Uterus (tissue), 4 donors: Measurements from ENCODE around the gene OTULINL. TPM values are rescaled to one million over a fixed set of nuclear protein-coding genes. Genes with fewer than 3 reads are reported as not detected.

ENCODE experiments used
- DNase-seq, 2 donors: peaks; one replicate each; pipeline ENCODE4 v3.0.0-alpha.2; 2019 to 2020
- H3K27ac ChIP-seq, 2 donors: fragments of 200-600 bp; sonication (generic); 1 replicate in 1 of 2; 2 replicates in 1 of 2; pipeline ENCODE4 v1.5.1; 2016 to 2018
- H3K27me3 ChIP-seq, 2 donors: fragments of 200-600 bp; sonication (generic); one replicate each; pipeline ENCODE4 v1.5.1; 2018 to 2019; ENCODE audit warnings: control low read depth in 1 of 2
- H3K36me3 ChIP-seq, 2 donors: fragments of 200-600 bp; sonication (generic); one replicate each; pipeline ENCODE4 v1.5.1; 2019; ENCODE audit warnings: control low read depth in 1 of 2
- H3K4me1 ChIP-seq, 2 donors: fragments of 200-600 bp; sonication (generic); one replicate each; pipeline ENCODE4 v1.5.1; 2018 to 2019; ENCODE audit warnings: control low read depth in 1 of 2
- H3K4me3 ChIP-seq, 2 donors: fragments of 200-600 bp; sonication (generic); 1 replicate in 1 of 2; 2 replicates in 1 of 2; pipeline ENCODE4 v1.5.1; 2018 to 2019; ENCODE audit warnings: mild to moderate bottlenecking in 1 of 2
- H3K9me3 ChIP-seq, 2 donors: fragments of 200-600 bp; sonication (generic); one replicate each; pipeline ENCODE4 v1.5.1; 2019; ENCODE audit warnings: control low read depth in 1 of 2
- POLR2A ChIP-seq, 2 donors: fragments of 450-650 bp; IDR thresholded peaks; one replicate each; pipeline ENCODE4 v1.6.1; 2016; ENCODE audit warnings: antibody characterized with exemption in 2 of 2, mild to moderate bottlenecking in 1 of 2, moderate library complexity in 1 of 2
- intact Hi-C: fragments of 100-400 bp; cut with DNase I; formaldehyde crosslinking; loops from one replicate; pipeline ENCODE4 v1.15.1; 2023; ENCODE audit warnings: low total_unique reads
- total RNA-seq, 4 donors: library from RNA; depleted of rRNA in 3 of 4; stranded (reverse); fragments of >200 nt in 3 of 4; gene quantifications; one replicate each; pipeline versions ENCODE4 v1.1.0 to v1.2.4, GENCODE V29; 2014 to 2023
- TF ChIP-seq, protein P1 (sequence below), 4 experiments: fragments of 200-600 bp in 2 of 4; fragments of 450-650 bp in 2 of 4; sonication (generic) in 2 of 4; IDR thresholded peaks; one replicate each; pipeline ENCODE4 v1.5.1; 2016 to 2019; ENCODE audit warnings: antibody characterized with exemption in 4 of 4, mild to moderate bottlenecking in 2 of 4, moderate library complexity in 1 of 4
- donor health status: DM: yes; HTN: yes; CAD: no.

OTULINL gene
- total RNA-seq, 4 donors from 2014 or later, result 1.0 to 16.1 (median 3.8) TPM

GRCh38 chr5:14594378-14595074, 12.9 kb downstream of the OTULINL start:
- TF ChIP-seq POLR2A (IDR thresholded peaks at IDR 0.05), result no peak
- TF ChIP-seq, protein P1, sequence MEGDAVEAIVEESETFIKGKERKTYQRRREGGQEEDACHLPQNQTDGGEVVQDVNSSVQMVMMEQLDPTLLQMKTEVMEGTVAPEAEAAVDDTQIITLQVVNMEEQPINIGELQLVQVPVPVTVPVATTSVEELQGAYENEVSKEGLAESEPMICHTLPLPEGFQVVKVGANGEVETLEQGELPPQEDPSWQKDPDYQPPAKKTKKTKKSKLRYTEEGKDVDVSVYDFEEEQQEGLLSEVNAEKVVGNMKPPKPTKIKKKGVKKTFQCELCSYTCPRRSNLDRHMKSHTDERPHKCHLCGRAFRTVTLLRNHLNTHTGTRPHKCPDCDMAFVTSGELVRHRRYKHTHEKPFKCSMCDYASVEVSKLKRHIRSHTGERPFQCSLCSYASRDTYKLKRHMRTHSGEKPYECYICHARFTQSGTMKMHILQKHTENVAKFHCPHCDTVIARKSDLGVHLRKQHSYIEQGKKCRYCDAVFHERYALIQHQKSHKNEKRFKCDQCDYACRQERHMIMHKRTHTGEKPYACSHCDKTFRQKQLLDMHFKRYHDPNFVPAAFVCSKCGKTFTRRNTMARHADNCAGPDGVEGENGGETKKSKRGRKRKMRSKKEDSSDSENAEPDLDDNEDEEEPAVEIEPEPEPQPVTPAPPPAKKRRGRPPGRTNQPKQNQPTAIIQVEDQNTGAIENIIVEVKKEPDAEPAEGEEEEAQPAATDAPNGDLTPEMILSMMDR (IDR thresholded peaks at IDR 0.05), result no peak
- intact Hi-C loops, result no loop called here

DNA sequence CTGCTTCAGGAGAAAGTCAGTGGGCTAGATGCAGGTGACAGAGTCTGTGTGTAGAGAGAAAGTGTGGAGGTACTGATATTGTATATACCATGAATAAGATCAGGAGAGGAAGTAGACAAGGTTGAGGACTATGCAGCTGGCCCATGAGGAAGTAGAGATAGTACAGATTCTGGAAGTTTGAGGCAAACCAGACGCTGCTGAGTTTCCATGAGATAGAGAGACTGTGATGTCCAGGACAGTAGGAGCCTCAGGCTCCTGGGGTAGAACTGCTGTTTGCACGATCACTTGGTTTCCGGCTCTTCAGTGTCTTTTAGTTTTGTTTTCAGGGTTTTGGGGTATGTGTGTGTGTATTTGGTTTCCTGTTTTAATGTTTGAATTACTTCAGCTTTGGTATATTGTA, 13.6 kb downstream of the OTULINL start:
- H3K4me1 ChIP-seq, result no peaks in the 10 kb centered on the region
- no peaks in the 10 kb centered on the region for H3K27me3 ChIP-seq
- no peak overlapping the region for H3K4me3 ChIP-seq
- H3K9me3 ChIP-seq, result no peaks in the 10 kb centered on the region
- H3K27ac ChIP-seq, result no peak overlapping the region
- H3K36me3 ChIP-seq, result no peaks in the 10 kb centered on the region
- intact Hi-C loops, result no loop called here
- no peak for DNase-seq
- TF ChIP-seq, protein P1 (IDR thresholded peaks at IDR 0.05), result no peak
- TF ChIP-seq POLR2A (IDR thresholded peaks at IDR 0.05), result no peak

More at GRCh38 chr5:14594378-14595074, 12.9 kb downstream of the OTULINL start:
- no peak for DNase-seq
- H3K9me3 ChIP-seq, result no peaks in the 10 kb centered on the region
- H3K36me3 ChIP-seq, result no peaks in the 10 kb centered on the region
- H3K27ac ChIP-seq, result no peak overlapping the region
- H3K27me3 ChIP-seq, result no peaks in the 10 kb centered on the region
- no peak overlapping the region for H3K4me3 ChIP-seq
- H3K4me1 ChIP-seq, result no peaks in the 10 kb centered on the region

DNA sequence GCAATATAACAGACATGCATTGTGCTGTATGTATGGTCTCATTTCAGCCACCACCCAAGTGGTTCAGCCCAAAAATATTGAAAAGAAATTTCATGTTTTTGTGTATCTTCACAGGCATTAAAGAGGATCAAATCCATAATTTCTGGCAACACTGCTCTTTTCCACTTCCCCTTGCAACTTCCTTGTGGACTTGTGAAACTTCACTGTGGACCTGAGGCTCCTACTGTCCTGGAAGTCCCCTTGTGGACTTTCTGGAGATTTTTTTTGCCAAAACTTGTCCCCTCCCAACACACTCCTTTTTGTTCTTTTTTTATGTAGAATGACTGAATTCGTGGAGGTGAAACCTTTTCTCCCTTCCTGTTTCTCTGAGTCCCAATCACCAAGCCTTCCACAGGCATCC, 14.3 kb downstream of the OTULINL start:
- Histone ChIP-seq H3K27ac (no peak overlapping the region), H3K4me3 (no peak overlapping the region), H3K36me3 (no peaks in the 10 kb centered on the region), H3K27me3 (no peaks in the 10 kb centered on the region), H3K4me1 (no peaks in the 10 kb centered on the region), H3K9me3 (no peaks in the 10 kb centered on the region)
- intact Hi-C loops, result no loop called here
- no peak for DNase-seq
- TF ChIP-seq, protein P1 (IDR thresholded peaks at IDR 0.05), result no peak
- TF ChIP-seq POLR2A (IDR thresholded peaks at IDR 0.05), result no peak

DNA sequence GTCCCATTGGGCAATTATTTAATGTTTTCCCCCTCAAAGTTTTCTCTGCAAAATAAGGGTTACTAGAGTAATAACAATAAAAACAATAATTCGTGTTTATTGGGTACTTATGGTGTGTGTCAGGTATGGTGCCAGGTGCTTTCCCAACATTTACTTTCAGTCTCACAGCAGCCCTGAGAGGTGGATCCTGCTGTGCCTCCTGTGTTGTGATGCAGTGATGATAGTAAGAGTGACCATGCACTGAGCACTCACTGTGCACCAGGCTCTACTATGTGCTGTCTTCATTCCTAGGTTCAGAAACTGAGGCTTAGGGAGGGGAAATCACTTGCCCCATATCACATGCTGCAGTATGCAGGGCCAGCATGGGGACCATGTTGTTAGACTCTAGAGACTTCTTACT, 15.5 kb downstream of the OTULINL start:
- H3K4me3 ChIP-seq, result no peak overlapping the region
- H3K4me1 ChIP-seq, result no peaks in the 10 kb centered on the region
- no peak for DNase-seq
- no peaks in the 10 kb centered on the region for H3K36me3 ChIP-seq
- TF ChIP-seq, protein P1 (IDR thresholded peaks at IDR 0.05), result no peak
- no peak for TF ChIP-seq POLR2A (IDR thresholded peaks at IDR 0.05)
- H3K9me3 ChIP-seq, result no peaks in the 10 kb centered on the region
- intact Hi-C loops, result no loop called here
- H3K27me3 ChIP-seq, result no peaks in the 10 kb centered on the region
- no peak overlapping the region for H3K27ac ChIP-seq

DNA sequence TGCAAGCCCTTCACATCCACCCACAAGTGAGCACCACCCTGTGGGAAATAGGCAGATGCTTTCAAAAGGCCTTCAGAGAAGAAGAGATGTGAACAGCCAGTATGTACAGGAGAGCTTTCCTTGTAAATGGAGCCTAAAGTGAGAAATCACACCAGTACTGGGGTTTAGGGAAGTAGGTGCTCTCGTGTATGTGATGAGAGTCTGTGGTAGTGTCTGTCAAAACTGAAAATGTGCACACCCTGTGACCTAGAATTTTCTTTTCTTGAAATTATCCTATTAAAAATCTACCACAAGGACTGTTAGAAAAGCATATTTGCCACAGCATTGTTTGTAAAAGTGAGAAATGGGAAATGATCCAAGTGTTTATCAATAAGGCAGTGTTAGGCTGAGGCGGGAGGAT, 16.6 kb downstream of the OTULINL start:
- no peaks in the 10 kb centered on the region for H3K4me1 ChIP-seq
- TF ChIP-seq, protein P1 (IDR thresholded peaks at IDR 0.05), result no peak
- no peak for TF ChIP-seq POLR2A (IDR thresholded peaks at IDR 0.05)
- no peak overlapping the region for H3K4me3 ChIP-seq
- no peaks in the 10 kb centered on the region for H3K9me3 ChIP-seq
- DNase-seq, result no peak
- intact Hi-C loops, result no loop called here
- H3K27me3 ChIP-seq, result no peaks in the 10 kb centered on the region
- no peak overlapping the region for H3K27ac ChIP-seq
- H3K36me3 ChIP-seq, result no peaks in the 10 kb centered on the region
